NCI-H82 (cell line): ENCODE results near the gene C2orf66.

Source experiments
- DNase-seq: peaks from one replicate; lab custom pipeline; 2025; lab: John Stamatoyannopoulos, UW

C2orf66 gene

DNA sequence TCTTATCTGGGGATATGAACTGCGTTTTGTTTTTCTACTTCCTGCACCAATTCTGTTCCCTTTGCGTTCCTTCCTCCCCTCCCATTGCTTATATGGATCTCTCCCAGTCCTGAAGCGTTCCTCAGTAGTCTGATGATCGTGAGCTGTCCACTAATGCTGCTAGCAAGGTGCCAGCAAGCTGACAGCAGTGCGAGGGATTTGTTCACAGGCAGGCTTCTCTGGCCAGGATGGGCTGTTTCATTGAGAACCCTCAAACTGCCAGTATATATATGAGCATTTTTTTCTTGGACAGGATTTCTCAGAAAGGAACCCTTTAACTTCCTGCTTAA, 49.8 kb downstream of the C2orf66 start:
- DNase-seq: no peak

DNA sequence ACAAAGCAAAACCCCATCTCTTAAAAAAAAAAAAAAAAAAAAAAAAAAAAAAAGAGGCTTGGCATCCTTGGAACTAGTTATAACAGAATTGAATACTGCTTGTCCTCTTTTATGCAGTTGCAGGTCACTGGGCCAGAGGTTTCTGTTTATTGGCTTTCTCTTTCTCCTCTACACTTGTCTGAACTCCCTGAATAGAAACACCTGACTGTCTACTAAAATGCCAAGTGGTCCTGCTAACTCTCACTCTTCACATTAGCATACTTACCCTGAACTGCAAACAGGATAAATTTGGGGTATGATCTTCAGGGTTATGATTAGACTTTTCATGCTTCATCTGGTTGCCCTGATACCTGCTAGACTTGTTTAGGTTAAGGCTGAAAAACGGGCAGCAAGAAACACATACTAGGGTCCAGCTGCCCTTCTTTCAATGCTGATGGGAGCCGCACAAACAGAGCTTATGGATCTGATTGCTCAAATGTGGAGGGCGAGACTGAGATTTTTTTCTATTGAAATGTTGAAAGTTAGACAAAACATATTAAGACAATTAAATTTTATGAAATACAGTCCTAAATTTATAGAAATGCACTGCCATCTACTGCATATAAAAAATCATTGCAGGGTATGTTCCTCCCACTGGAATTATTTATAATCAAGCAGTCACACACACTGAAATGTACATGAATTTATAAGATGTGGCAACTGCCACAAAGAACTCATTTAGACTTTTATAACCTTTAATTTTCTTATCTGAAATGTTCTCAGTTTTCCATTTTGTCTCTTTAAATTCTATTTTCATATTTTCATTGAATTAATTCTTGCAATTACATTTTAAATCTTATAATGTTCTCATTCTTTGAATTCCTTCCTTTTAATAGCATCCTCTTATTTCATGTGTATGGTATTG, 50.4 kb downstream of the C2orf66 start:
- DNase-seq: no peak
